ENCODE data around the gene CHST8.

Gene CHST8

GRCh38 chr19:33749016-33749415, 127.3 kb downstream of the CHST8 start:
- no peak for DNase-seq

DNA sequence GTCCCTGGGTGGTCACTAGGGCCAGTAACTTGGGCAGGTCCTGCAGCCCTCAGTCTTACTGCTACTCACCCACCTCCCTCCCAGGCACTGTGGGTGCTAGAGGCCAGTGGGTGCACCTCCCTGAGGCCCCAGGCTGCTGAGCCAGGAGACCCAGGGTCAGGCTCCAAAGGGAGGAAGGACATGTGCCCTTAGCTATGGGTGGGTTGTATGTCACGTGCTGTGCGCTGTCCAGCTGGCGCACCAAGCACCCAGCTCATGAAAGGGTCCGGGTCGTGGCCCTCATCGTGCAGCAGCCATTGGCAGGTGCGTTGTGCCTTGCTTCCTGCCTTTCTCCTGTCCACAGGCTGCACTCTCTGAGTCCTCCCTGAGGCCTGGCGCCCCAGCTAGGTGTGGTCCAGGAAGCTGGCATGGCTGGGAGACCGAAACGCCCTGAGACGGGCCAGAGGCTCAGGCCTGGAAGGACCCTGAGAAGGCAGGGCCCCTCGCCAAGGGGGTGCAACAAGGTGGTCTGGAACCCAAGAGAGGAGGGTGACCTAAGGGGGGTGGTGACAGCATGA, 127.9 kb downstream of the CHST8 start:
- DNase-seq = no peak

GRCh38 chr19:33750587-33751435, 129.1 kb downstream of the CHST8 start:
- DNase-seq = no peak

GRCh38 chr19:33751436-33751770, 129.7 kb downstream of the CHST8 start:
- no peak for DNase-seq

- DNase-seq = no peak
Observed at GRCh38 chr19:33752018-33752800, 130.5 kb downstream of the CHST8 start.

- no peak for DNase-seq
Observed at GRCh38 chr19:33752945-33753344, 131.2 kb downstream of the CHST8 start.

- DNase-seq = no peak
Observed at GRCh38 chr19:33754361-33754760, 132.6 kb downstream of the CHST8 start.

- no peak for DNase-seq
Observed at GRCh38 chr19:33755099-33756035, 133.6 kb downstream of the CHST8 start.

DNA sequence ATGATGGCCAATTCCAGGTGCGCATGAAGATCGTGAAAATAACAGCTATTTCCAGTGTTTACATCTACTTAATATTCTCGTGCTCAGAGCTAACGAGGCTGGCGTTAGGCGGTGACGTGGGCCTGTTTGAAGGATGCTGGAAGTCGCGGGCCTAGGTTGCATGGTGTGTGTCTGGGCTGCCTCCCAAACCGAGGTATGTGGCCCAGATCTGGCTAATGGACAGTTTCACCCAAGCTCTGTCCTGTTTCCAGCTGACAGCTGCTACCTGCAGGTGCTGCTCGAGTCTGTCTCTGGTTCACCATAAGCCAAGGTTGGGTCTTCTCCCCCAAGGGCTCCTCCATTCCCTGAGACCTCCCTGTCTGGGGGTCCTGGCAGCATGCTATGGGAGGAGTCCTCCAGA, 134.4 kb downstream of the CHST8 start:
- DNase-seq = no peak

DNA sequence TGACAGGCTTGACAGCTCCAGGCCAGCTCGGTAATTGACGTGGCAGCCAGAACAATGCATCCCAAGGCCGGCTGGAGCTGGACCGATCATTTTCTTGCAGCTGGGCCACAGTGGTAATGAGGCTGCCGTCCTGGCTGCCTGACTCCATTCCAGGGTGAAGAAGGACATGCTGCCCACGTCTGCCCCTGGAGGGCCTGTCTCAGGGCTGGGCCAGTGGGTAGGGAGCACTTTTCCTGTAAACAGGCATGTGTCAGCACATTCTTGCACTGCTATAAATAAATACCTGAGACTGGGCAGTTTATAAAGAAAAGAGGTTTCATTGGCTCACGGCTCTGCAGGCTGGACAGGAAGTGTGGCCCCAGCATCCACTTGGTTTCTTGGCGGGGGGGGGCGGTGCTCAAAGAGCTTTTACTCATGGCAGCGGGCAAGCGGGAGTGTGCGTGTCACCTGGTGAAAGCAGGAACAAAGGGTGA, 136.8 kb downstream of the CHST8 start:
- no peak for DNase-seq

GRCh38 chr19:33759356-33759755, 137.6 kb downstream of the CHST8 start:
- no peak for DNase-seq

- DNase-seq = no peak
Observed at GRCh38 chr19:33763633-33764371, 142.0 kb downstream of the CHST8 start.

DNA sequence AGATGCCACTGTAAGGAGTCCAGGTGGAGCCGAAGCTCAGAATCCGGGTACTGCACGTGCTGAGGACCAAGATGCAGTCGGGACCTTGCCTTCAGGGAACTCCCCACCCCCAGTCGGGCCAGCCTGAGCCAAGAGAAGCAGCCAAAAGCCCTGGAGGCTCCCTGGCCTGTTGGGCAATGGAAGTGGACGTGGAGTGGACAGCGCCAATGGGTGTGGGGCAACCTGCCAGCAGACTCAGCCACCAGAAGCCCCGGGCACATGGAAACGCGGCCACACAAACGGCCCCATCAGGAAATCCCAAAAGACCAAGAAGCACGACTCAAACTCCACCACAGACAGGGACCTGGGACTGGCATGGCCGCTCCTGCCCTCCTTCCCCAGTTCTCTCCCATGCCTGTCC, 144.9 kb downstream of the CHST8 start:
- no peak for DNase-seq

DNA sequence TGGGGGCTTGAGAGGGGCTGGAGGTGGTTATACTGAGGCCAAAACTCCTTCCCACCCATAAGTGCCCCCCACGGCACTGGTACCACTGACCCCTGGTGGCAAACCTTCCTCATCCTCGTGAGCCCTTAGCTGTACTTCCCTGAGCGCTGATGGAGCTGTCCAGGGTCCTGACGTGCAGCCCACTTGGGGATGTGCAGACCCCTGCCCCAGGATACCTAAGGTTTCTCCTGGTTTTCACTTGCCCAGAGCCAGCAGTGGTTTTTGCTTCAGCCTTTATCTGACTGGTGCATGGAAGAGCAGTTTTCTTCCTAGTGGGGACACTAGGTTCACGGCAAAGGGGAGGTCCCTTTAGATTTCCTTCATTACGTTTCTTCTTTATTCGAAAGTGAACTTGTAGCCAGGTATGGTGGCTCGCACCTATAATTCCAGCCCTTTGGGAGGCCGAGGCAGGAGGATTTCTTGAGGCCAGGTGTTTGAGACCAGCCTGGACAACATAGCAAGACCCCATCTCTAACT, 146.2 kb downstream of the CHST8 start:
- no peak for DNase-seq

- no peak for DNase-seq
Observed at GRCh38 chr19:33769208-33769607, 147.5 kb downstream of the CHST8 start.

GRCh38 chr19:33770107-33770506, 148.4 kb downstream of the CHST8 start:
- no peak for DNase-seq

- DNase-seq = no peak
Observed at GRCh38 chr19:33771384-33772101, 149.8 kb downstream of the CHST8 start.

DNA sequence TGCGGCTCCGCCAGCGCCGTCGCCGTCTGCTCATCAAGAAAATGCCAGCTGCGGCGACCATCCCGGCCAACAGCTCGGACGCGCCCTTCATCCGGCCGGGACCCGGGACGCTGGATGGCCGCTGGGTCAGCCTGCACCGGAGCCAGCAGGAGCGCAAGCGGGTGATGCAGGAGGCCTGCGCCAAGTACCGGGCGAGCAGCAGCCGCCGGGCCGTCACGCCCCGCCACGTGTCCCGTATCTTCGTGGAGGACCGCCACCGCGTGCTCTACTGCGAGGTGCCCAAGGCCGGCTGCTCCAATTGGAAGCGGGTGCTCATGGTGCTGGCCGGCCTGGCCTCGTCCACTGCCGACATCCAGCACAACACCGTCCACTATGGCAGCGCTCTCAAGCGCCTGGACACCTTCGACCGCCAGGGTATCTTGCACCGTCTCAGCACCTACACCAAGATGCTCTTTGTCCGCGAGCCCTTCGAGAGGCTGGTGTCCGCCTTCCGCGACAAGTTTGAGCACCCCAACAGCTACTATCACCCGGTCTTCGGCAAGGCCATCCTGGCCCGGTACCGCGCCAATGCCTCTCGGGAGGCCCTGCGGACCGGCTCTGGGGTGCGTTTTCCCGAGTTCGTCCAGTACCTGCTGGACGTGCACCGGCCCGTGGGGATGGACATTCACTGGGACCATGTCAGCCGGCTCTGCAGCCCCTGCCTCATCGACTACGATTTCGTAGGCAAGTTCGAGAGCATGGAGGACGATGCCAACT, 150.5 kb downstream of the CHST8 start:
- DNase-seq = no peak

GRCh38 chr19:33772858-33773180, 151.1 kb downstream of the CHST8 start:
- no peak for DNase-seq

Measured in GF-D8 (cell line).